GM06990 (cell line): Measurements from ENCODE around the gene ATG14.
"Not testable (repeated sequence)": the region's sequence is repeated elsewhere in the genome, so short reads cannot be mapped to it uniquely, and the experiment has no call there.

ENCODE experiments used
- DNase-seq: peaks from one replicate; pipeline ENCODE4 v3.0.0-alpha.2; 2011; ENCODE audit not compliant: insufficient read length; ENCODE audit errors: extremely low read depth
- H3K27me3 ChIP-seq: replicated peaks from 2 replicates; pipeline ENCODE4 v1.6.0; 2011; ENCODE audit warnings: low read length; ENCODE audit not compliant: control insufficient read depth, insufficient read depth
- H3K36me3 ChIP-seq: 2 replicates; pipeline ENCODE4 v1.5.1; 2011; ENCODE audit warnings: low read length; ENCODE audit not compliant: control insufficient read depth, insufficient read depth
- H3K4me3 ChIP-seq: replicated peaks from 2 replicates; pipeline ENCODE4 v1.5.1; 2011; ENCODE audit warnings: low read depth, mild to moderate bottlenecking, control low read depth, low read length
- CTCF ChIP-seq: IDR thresholded peaks from 2 replicates; pipeline ENCODE4 v1.5.1; 2011; ENCODE audit warnings: low read length, control low read depth, mild to moderate bottlenecking, inconsistent platforms; ENCODE audit not compliant: insufficient read depth, poor library complexity, severe bottlenecking

ATG14 gene

GRCh38 chr14:55432628-55433027 lies 21.0 kb upstream of the ATG14 start:
- Histone ChIP-seq H3K36me3 (no peaks in the 10 kb centered on the region), H3K4me3 (no peak overlapping the region), H3K27me3 (no peaks in the 10 kb centered on the region)
- DNase-seq = no peak
- no peak for TF ChIP-seq CTCF

GRCh38 chr14:55430024-55430690 lies 18.5 kb upstream of the ATG14 start:
- DNase-seq = peak; percentile 22

GRCh38 chr14:55427439-55427838 lies 15.8 kb upstream of the ATG14 start:
- H3K4me3 ChIP-seq = no peak overlapping the region
- TF ChIP-seq CTCF = no peak
- H3K27me3 ChIP-seq = no peaks in the 10 kb centered on the region
- H3K36me3 ChIP-seq = no peaks in the 10 kb centered on the region
- no peak for DNase-seq

More at GRCh38 chr14:55430024-55430690, 18.5 kb upstream of the ATG14 start:
- Histone ChIP-seq H3K36me3 (no peaks in the 10 kb centered on the region), H3K27me3 (no peaks in the 10 kb centered on the region), H3K4me3 (no peak overlapping the region)
- TF ChIP-seq CTCF = peak; percentile 32

- no peaks in the 10 kb centered on the region for H3K27me3 ChIP-seq
- no peak for DNase-seq
- TF ChIP-seq CTCF = no peak
Measured at GRCh38 chr14:55426891-55427290, 15.3 kb upstream of the ATG14 start.

GRCh38 chr14:55425091-55425490 lies 13.5 kb upstream of the ATG14 start:
- no peaks in the 10 kb centered on the region for H3K27me3 ChIP-seq
- DNase-seq = no peak
- TF ChIP-seq CTCF = peak; percentile 46

More at GRCh38 chr14:55426891-55427290, 15.3 kb upstream of the ATG14 start:
- H3K4me3 ChIP-seq = no peak overlapping the region
- H3K36me3 ChIP-seq = no peaks in the 10 kb centered on the region

GRCh38 chr14:55423969-55424368 lies 12.3 kb upstream of the ATG14 start:
- Histone ChIP-seq H3K27me3 (no peaks in the 10 kb centered on the region), H3K36me3 (no peaks in the 10 kb centered on the region), H3K4me3 (no peak overlapping the region)
- no peak for TF ChIP-seq CTCF
- DNase-seq = no peak

More at GRCh38 chr14:55425091-55425490, 13.5 kb upstream of the ATG14 start:
- Histone ChIP-seq H3K4me3 (no peak overlapping the region), H3K36me3 (no peaks in the 10 kb centered on the region)

- not testable (repeated sequence) for DNase-seq, H3K36me3 ChIP-seq, H3K4me3 ChIP-seq, H3K27me3 ChIP-seq
Measured at GRCh38 chr14:55422338-55422737, 10.7 kb upstream of the ATG14 start.
